Activated CD4-positive, alpha-beta T cell treated with anti-CD3 and anti-CD28 coated beads for 1 hour (primary cell): Measurements from ENCODE around the gene SYCE3.
"Not testable (repeated sequence)": the region's sequence is repeated elsewhere in the genome, so short reads cannot be mapped to it uniquely, and the experiment has no call there.

Experiments
- DNase-seq: peaks from one replicate; pipeline ENCODE4 v3.0.0-alpha.2; 2020

Gene SYCE3

DNA sequence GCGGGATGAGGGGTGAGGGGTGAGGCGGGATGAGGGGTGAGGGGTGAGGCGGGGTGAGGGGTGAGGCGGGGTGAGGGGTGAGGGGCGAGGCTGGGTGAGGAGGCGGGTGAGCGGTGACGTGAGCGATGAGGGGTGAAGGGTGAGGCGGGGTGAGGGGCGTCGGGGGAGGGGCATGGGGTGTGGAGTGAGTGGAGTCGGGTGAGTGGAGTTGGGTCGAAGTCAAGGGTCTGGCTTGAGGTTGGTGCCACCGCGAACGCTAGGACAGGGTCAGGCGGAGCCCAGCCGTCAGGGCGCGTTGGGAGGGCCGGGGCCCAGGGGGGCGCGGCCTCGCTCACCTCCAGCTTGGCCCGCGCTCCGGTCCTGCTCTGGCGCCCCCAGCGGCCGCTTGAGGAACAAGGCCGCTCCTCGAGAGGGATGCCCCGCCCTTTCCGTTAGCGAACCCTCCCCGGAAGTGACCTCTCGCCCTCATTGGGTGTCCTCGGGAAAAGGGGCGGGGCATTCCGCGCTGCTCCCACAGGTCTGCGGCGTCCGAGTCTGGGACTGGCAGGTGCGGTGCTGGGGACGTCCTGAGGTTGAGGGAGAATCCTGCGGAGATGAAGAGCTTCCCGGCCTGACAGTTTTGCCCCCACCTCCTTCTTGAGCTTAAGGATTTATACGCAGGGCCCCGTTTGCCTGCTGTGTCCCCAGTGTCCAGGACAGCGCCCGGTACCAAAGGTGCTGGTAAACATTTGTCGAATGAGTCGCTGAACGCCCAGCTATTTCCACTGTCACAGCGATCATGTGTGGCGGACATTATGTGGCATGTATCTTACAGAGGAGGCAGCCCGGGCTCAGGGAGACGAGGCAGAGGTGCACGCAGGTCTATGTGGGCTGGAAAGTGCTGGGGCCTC, at the start of gene SYCE3:
TSS of gene SYCE3 (minus strand) at position 397 of the 890 bp plus-strand sequence. CDS start 6,514 bp downstream, outside the sequence.
- DNase-seq = peak; percentile 96

GRCh38 chr22:50612168-50612527, 49.4 kb upstream of the SYCE3 start:
- DNase-seq = no peak

GRCh38 chr22:50611341-50612060, 48.8 kb upstream of the SYCE3 start:
- no peak for DNase-seq

GRCh38 chr22:50610581-50610980, 47.9 kb upstream of the SYCE3 start:
- no peak for DNase-seq

- no peak for DNase-seq
Measured at GRCh38 chr22:50610041-50610451, 47.3 kb upstream of the SYCE3 start.

- no peak for DNase-seq
Measured at GRCh38 chr22:50609599-50609998, 46.9 kb upstream of the SYCE3 start.

DNA sequence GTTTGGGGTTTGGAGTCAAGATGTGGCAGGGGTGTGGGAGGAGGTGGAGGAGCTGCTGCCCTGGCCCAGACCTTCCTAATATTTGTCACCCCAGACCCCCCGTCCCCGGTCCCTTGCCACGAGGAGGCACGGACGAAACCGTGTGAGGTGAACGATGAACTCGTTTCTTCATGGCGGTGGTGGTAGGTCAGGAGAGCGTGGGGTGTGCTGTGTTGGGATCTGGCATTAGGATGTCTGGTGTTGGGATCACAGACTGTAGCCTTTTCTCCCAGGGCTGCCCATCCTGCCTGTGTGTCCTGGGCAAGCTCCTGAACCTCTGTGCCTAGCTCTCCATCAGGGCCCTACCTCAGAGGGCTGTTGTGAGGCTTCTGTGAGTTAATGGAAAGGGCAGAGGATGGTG, 46.3 kb upstream of the SYCE3 start:
- no peak for DNase-seq

- DNase-seq = not testable (repeated sequence)
Measured at GRCh38 chr22:50608058-50608840, 45.5 kb upstream of the SYCE3 start.

DNA sequence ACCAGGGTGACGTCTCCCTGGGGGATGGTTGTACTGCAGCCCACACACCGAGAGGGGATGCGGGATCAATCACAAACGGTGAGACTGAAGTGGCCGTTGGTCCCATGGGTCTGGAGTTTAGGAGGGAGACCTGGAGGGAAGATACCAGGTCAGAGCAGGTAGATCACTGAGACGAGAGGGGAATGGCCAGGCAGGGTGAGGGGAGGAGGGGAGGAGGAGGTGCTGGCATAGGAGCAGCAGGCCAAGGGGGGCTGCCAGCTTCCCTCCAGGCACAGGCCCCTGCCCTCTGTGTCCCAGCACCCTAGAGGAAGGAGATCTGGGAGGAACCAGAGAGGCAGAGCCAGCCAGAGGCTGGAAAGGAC, 44.9 kb upstream of the SYCE3 start:
- DNase-seq = no peak

DNA sequence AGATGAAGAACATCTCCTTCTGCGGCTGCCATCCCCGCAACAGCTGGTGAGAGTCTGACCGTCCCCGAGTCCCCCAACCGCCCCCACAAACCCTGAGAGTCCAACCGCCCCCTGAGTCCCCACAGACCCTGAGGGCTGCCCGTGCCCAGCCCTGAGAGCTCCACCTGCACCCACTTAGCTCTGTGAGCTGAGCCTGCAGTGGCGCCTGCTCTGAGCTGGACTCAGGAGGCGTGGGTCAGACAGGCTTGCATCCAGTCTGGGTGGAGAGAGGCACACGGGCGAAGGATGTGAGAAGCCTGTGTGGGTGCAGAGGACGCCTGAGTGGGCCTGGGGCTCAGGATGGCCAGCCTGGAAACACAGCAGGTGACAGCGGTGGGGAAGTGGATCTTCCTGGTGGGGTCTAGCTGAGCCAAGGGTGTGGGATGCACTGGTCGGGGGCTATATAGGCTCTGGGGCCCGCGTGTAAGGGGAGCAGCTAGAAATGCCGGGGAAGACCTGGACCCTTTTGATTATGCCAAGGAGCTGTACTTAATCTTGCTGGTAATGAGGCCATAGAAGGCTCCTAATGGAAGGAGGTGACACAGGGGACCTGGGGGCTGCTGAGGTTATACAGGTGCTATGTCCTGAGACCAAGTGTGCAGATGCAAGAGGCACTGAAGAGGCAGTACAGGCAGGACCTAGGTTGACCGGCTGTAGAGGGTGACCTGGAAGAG, 44.4 kb upstream of the SYCE3 start:
- DNase-seq = no peak

DNA sequence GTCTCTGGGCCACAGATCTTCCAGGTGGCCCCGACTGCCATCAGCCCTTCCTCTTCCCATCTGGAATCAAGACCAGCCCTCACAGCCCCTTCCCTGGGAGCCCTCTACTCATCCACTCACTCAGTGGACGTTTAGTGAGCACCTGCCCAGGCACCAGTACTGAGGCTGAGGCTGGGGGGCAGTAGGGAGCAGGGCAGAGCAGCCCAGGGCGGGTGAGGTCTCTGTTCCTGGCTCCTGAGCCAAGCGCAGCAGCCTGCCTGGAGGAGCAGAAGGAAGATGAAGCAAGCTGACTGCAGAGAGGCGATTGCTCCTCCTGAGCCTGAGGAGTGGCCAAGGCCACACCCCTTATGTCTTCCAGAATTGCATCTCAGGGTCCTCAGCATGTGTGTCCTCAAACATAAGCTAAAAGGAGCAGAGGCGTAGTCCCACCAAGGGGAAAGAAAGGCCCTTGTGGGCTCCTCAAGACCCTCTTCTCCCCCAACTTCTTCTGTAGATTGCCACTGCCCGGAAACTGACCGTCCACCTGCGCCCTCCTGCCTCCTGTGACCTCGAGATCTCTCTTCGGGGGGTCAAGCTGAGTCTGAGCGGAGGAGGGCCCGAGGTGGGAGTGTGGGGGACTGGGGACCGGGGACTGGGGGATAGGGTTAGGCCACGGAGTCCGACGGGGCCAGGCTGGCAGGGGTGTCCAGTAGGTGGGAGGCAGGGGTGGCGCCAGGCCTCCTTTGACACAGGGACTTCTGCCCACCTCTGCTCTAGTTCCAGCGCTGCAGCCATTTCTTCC, 43.6 kb upstream of the SYCE3 start:
- DNase-seq = no peak

GRCh38 chr22:50605613-50606074, 42.9 kb upstream of the SYCE3 start:
- no peak for DNase-seq

GRCh38 chr22:50605002-50605612, 42.4 kb upstream of the SYCE3 start:
- no peak for DNase-seq

DNA sequence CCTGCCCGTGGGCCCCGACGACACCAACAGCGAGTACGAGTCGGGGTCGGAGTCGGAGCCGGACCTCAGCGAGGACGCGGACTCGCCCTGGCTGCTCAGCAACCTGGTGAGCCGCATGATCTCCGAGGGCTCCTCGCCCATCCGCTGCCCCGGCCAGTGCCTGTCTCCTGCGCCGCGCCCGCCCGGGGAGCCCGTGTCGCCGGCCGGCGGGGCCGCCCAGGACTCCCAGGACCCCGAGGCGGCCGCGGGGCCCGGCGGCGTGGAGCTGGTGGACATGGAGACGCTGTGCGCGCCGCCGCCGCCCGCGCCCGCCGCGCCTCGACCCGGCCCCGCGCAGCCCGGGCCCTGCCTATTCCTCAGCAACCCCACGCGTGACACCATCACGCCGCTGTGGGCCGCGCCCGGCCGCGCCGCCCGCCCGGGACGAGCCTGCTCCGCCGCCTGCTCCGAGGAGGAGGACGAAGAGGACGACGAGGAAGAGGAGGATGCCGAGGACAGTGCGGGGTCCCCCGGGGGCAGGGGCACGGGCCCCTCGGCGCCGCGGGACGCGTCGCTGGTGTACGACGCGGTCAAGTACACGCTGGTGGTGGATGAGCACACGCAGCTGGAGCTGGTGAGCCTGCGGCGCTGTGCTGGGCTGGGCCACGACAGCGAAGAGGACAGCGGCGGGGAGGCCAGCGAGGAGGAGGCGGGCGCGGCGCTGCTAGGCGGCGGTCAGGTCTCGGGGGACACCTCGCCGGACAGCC, 41.7 kb upstream of the SYCE3 start:
- no peak for DNase-seq

- DNase-seq = no peak
Measured at GRCh38 chr22:50603511-50604255, 41.0 kb upstream of the SYCE3 start.

- DNase-seq = no peak
Measured at GRCh38 chr22:50602338-50602700, 39.6 kb upstream of the SYCE3 start.

GRCh38 chr22:50601669-50602337, 39.1 kb upstream of the SYCE3 start:
- DNase-seq = no peak

DNA sequence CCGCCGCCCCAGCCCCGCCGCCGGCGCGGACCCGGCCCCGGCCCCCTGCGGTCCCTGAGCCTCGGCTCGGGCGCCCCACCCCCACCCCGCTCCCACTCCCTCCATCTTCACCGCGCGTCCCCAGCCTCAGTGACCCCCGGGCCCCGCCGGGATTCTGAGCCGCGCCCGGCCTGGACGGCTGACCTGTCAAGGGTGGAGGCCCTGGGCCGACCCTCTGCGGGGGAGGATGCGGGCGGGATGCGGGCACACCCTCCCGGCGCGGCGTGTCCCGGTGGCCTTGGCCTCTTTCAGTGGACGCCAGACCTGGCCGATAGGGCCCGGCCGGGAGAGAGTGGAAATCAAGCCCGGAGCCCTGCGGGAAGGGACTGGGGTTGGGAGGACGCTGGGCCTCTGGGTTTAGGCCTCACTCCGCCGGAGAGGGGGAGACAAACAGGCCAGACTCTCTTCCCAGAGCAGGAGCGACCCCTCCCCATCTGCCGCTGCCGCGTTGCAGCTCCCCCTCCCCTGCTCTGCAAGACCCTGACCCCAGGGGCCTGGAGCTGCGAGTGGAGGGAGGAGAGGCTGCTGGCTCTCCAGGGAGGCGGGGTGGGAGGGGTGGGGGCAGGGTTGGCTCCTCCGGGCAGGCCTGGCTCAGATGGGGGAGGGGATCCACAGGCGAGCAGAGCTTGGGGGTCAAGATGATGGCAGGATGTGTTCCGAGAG, 38.4 kb upstream of the SYCE3 start:
- no peak for DNase-seq

DNA sequence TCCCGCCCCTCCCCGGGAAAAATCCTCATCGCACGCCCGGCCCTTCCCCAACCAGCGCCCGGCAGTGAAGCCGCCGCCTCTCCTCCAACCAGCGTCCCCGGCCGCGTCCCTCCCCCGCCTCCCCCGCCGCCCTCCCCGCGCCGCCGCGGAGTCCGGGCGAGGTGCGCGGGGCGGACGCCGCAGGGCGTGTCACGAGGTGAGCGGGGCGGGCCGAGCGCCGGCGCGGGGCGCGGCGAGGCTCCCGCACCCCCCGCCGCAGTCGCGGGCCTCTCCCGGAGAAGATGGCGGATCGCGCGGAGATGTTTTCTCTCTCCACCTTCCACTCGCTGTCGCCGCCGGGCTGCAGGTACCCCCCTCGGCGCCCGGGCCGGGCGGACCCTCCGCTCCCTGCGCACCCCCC, 37.8 kb upstream of the SYCE3 start, which contains the start of gene MAPK8IP2:
TSS of gene MAPK8IP2 (plus strand) at position 256 of the 400 bp plus-strand sequence. CDS start at position 282, 26 bp downstream.
- no peak for DNase-seq
